Activated T-cell treated with anti-CD3 and anti-CD28 coated beads for 1 hour (primary cell): Measurements from ENCODE around the gene RBMXL3.

Experiments used
- DNase-seq: peaks from one replicate; pipeline ENCODE4 v3.0.0-alpha.2; 2020; ENCODE audit warnings: low read depth

Gene RBMXL3

GRCh38 chrX:115233497-115234455 is 44.6 kb downstream of the RBMXL3 start, which contains the start of gene LRCH2:
LRCH2 (minus strand) TSS chrX:115234096; CDS start chrX:115234041, 55 bp downstream.
- no peak for DNase-seq

GRCh38 chrX:115234461-115234860 is 45.3 kb downstream of the RBMXL3 start:
- no peak for DNase-seq

- DNase-seq = no peak
Observed at GRCh38 chrX:115236560-115236959, 47.4 kb downstream of the RBMXL3 start.

GRCh38 chrX:115237056-115237455 is 47.8 kb downstream of the RBMXL3 start:
- DNase-seq = no peak
